ENCODE measurements around the gene DNAL1.

DNAL1 gene

GRCh38 chr14:73741386-73741875, 96.6 kb downstream of the DNAL1 start:
- peak overlapping the region; percentile 90 to 93 for H3K4me3 Mint-ChIP-seq
- no peaks in the 10 kb centered on the region for H3K9me3 Mint-ChIP-seq
- H3K27me3 Mint-ChIP-seq, result no peaks in the 10 kb centered on the region
- peak overlapping the region; percentile 96 for H3K27ac Mint-ChIP-seq
- peaks cover 58 to 69% of the 10 kb centered on the region in 2 donors for H3K4me1 Mint-ChIP-seq (ENCODE audit: low read depth in 2 of 2)
- peak; percentile 75 for ATAC-seq (replicated peaks)
- H3K36me3 Mint-ChIP-seq (ENCODE audit: insufficient read depth), result peaks cover 62% of the 10 kb centered on the region
- peak; percentile 41 to 51 (median 49) for DNase-seq

GRCh38 chr14:73741876-73742519, 97.2 kb downstream of the DNAL1 start:
- Mint-ChIP-seq H3K4me1 (ENCODE audit: low read depth in 2 of 2) (peaks cover 62 to 72% of the 10 kb centered on the region in 2 donors), H3K4me3 (peak overlapping the region; percentile 90 to 93), H3K27ac (peak overlapping the region; percentile 96), H3K27me3 (no peaks in the 10 kb centered on the region), H3K9me3 (no peaks in the 10 kb centered on the region), H3K36me3 (ENCODE audit: insufficient read depth) (peaks cover 57% of the 10 kb centered on the region)
- DNase-seq (no peak), ATAC-seq (replicated peaks) (peak; percentile 51)

GRCh38 chr14:73742520-73743238, 97.9 kb downstream of the DNAL1 start:
- Mint-ChIP-seq H3K4me1 (ENCODE audit: low read depth in 2 of 2) (peaks cover 66 to 72% of the 10 kb centered on the region in 2 donors), H3K36me3 (ENCODE audit: insufficient read depth) (peaks cover 54% of the 10 kb centered on the region), H3K9me3 (no peaks in the 10 kb centered on the region), H3K27me3 (no peaks in the 10 kb centered on the region), H3K27ac (peak overlapping the region; percentile 96), H3K4me3 (peak overlapping the region; percentile 90 to 93)
- no peak for ATAC-seq (replicated peaks)
- DNase-seq, result no peak

GRCh38 chr14:73743431-73743931, 98.7 kb downstream of the DNAL1 start:
- Mint-ChIP-seq H3K4me3 (peak overlapping the region; percentile 90 to 93), H3K9me3 (no peaks in the 10 kb centered on the region), H3K36me3 (ENCODE audit: insufficient read depth) (peaks cover 51% of the 10 kb centered on the region), H3K4me1 (ENCODE audit: low read depth in 2 of 2) (peaks cover 74 to 80% of the 10 kb centered on the region in 2 donors), H3K27ac (peak overlapping the region; percentile 96), H3K27me3 (no peaks in the 10 kb centered on the region)
- DNase-seq, result peak; percentile 42 to 58 (median 48)
- peak; percentile 71 for ATAC-seq (replicated peaks)

GRCh38 chr14:73744175-73744867, 99.5 kb downstream of the DNAL1 start:
- H3K9me3 Mint-ChIP-seq, result no peaks in the 10 kb centered on the region
- H3K4me1 Mint-ChIP-seq (ENCODE audit: low read depth in 2 of 2), result peaks cover 80 to 84% of the 10 kb centered on the region in 2 donors
- no peak for ATAC-seq (replicated peaks)
- peak overlapping the region; percentile 90 to 93 for H3K4me3 Mint-ChIP-seq
- peaks cover 46% of the 10 kb centered on the region for H3K36me3 Mint-ChIP-seq (ENCODE audit: insufficient read depth)
- no peak for DNase-seq
- H3K27me3 Mint-ChIP-seq, result no peaks in the 10 kb centered on the region
- H3K27ac Mint-ChIP-seq, result peak overlapping the region; percentile 96

GRCh38 chr14:73744874-73745529, 100.2 kb downstream of the DNAL1 start:
- no peak for ATAC-seq (replicated peaks)
- Mint-ChIP-seq H3K4me1 (ENCODE audit: low read depth in 2 of 2) (peaks cover 80 to 88% of the 10 kb centered on the region in 2 donors), H3K9me3 (no peaks in the 10 kb centered on the region)

GRCh38 chr14:73745571-73746519, 101.1 kb downstream of the DNAL1 start:
- Mint-ChIP-seq H3K9me3 (no peaks in the 10 kb centered on the region), H3K27me3 (no peaks in the 10 kb centered on the region), H3K4me3 (peak overlapping the region; percentile 90 to 93), H3K4me1 (ENCODE audit: low read depth in 2 of 2) (peaks cover 82 to 88% of the 10 kb centered on the region in 2 donors), H3K36me3 (ENCODE audit: insufficient read depth) (peaks cover 32% of the 10 kb centered on the region), H3K27ac (peak overlapping the region; percentile 96)
- no peak for ATAC-seq (replicated peaks)
- DNase-seq, result no peak

More at GRCh38 chr14:73744874-73745529, 100.2 kb downstream of the DNAL1 start:
- peak overlapping the region; percentile 96 for H3K27ac Mint-ChIP-seq
- peak overlapping the region; percentile 90 to 93 for H3K4me3 Mint-ChIP-seq
- no peak for DNase-seq
- no peaks in the 10 kb centered on the region for H3K27me3 Mint-ChIP-seq
- peaks cover 39% of the 10 kb centered on the region for H3K36me3 Mint-ChIP-seq (ENCODE audit: insufficient read depth)

GRCh38 chr14:73746520-73747378, 102.0 kb downstream of the DNAL1 start:
- DNase-seq, result no peak
- peaks cover 88% of the 10 kb centered on the region in 2 donors for H3K4me1 Mint-ChIP-seq (ENCODE audit: low read depth in 2 of 2)
- no peaks in the 10 kb centered on the region for H3K27me3 Mint-ChIP-seq
- peaks cover 34% of the 10 kb centered on the region for H3K36me3 Mint-ChIP-seq (ENCODE audit: insufficient read depth)
- H3K9me3 Mint-ChIP-seq, result no peaks in the 10 kb centered on the region
- H3K27ac Mint-ChIP-seq, result peak overlapping the region; percentile 65 to 95
- peak overlapping the region; percentile 54 to 61 for H3K4me3 Mint-ChIP-seq
- no peak for ATAC-seq (replicated peaks)

- Mint-ChIP-seq H3K27ac (peak overlapping the region; percentile 90 to 95), H3K9me3 (no peaks in the 10 kb centered on the region), H3K27me3 (no peaks in the 10 kb centered on the region), H3K4me3 (peak overlapping the region; percentile 54 to 61), H3K36me3 (ENCODE audit: insufficient read depth) (peaks cover 32% of the 10 kb centered on the region), H3K4me1 (ENCODE audit: low read depth in 2 of 2) (peaks cover 88% of the 10 kb centered on the region in 2 donors)
- ATAC-seq (replicated peaks) (no peak), DNase-seq (no peak)
Observed at GRCh38 chr14:73747379-73748211, 102.8 kb downstream of the DNAL1 start.

GRCh38 chr14:73748858-73749357, 104.1 kb downstream of the DNAL1 start:
- Mint-ChIP-seq H3K4me1 (ENCODE audit: low read depth in 2 of 2) (peaks cover 84 to 88% of the 10 kb centered on the region in 2 donors), H3K27ac (peak overlapping the region; percentile 90 to 95), H3K9me3 (no peaks in the 10 kb centered on the region), H3K27me3 (no peaks in the 10 kb centered on the region), H3K4me3 (peak overlapping the region; percentile 52 to 55), H3K36me3 (ENCODE audit: insufficient read depth) (peaks cover 34% of the 10 kb centered on the region)
- DNase-seq (no peak), ATAC-seq (replicated peaks) (no peak)
